Smooth muscle cell (in vitro differentiated cells): ENCODE data around the gene CCDC97. TPM values are rescaled to one million over a fixed set of nuclear protein-coding genes. Genes with fewer than 3 reads are reported as not detected.
"Not testable (repeated sequence)": the region's sequence is repeated elsewhere in the genome, so short reads cannot be mapped to it uniquely, and the experiment has no call there.

Source experiments
- DNase-seq: peaks from one replicate; lab custom pipeline; 2025; ENCODE audit not compliant: unreplicated experiment; lab: John Stamatoyannopoulos, UW
- H2AFZ ChIP-seq: fragments of 200-600 bp; sonication (generic); 2 replicates; pipeline ENCODE4 v1.6.0; 2016; ENCODE audit warnings: antibody characterized with exemption, low read depth, mild to moderate bottlenecking
- H3F3A ChIP-seq: fragments of 200-600 bp; sonication (generic); 2 replicates; pipeline ENCODE4 v1.6.0; 2017; ENCODE audit warnings: antibody characterized with exemption, low read depth
- H3K27ac ChIP-seq: fragments of 200-600 bp; sonication (generic); 2 replicates; pipeline ENCODE4 v1.5.1; 2016; ENCODE audit warnings: low read depth, mild to moderate bottlenecking
- H3K27me3 ChIP-seq: fragments of 200-600 bp; sonication (generic); 2 replicates; pipeline ENCODE4 v1.6.1; 2016; ENCODE audit warnings: low read depth, mild to moderate bottlenecking
- H3K36me3 ChIP-seq: fragments of 200-600 bp; sonication (generic); 2 replicates; pipeline ENCODE4 v1.5.1; 2016; ENCODE audit warnings: low read depth
- H3K4me1 ChIP-seq: fragments of 200-600 bp; sonication (generic); 2 replicates; pipeline ENCODE4 v1.5.1; 2016; ENCODE audit warnings: low read depth
- H3K4me2 ChIP-seq: fragments of 200-600 bp; sonication (generic); 2 replicates; pipeline ENCODE4 v1.6.0; 2016; ENCODE audit warnings: mild to moderate bottlenecking
- H3K4me3 ChIP-seq: fragments of 200-600 bp; sonication (generic); 2 replicates; pipeline ENCODE4 v1.5.1; 2016; ENCODE audit warnings: mild to moderate bottlenecking
- H3K79me2 ChIP-seq: fragments of 200-600 bp; sonication (generic); 2 replicates; pipeline ENCODE4 v1.6.0; 2016; ENCODE audit warnings: low read depth, mild to moderate bottlenecking
- H3K9ac ChIP-seq: fragments of 200-600 bp; sonication (generic); 2 replicates; pipeline ENCODE4 v1.6.0; 2016; ENCODE audit warnings: low read depth
- H3K9me3 ChIP-seq: fragments of 200-600 bp; sonication (generic); replicated peaks from 2 replicates; pipeline ENCODE4 v1.5.1; 2016; ENCODE audit warnings: low read depth
- H4K20me1 ChIP-seq: fragments of 200-600 bp; sonication (generic); 2 replicates; pipeline ENCODE4 v1.6.0; 2016; ENCODE audit warnings: low read depth
- CTCF ChIP-seq: fragments of 200-600 bp; sonication (generic); IDR thresholded peaks from 2 replicates; pipeline ENCODE4 v1.5.1; 2017; ENCODE audit warnings: borderline replicate concordance, mild to moderate bottlenecking, antibody characterized with exemption; ENCODE audit not compliant: insufficient read depth, poor library complexity, severe bottlenecking
- WGBS: methylation state at CpG from one replicate; pipeline ENCODE4 v1.1.7; 2016; ENCODE audit warnings: low lambda C conversion rate; 5-methylcytosine and 5-hydroxymethylcytosine counted together
- polyA plus RNA-seq: library from polyadenylated mRNA; unstranded; fragments of >200 nt; fragmentation: Nextera tagmentation; extraction: Ambion mirVana; gene quantifications from 2 replicates; pipeline ENCODE4 v1.2.1, GENCODE V29; 2016
- total RNA-seq: library from RNA; depleted of rRNA; stranded (reverse); fragments of >200 nt; gene quantifications from 2 replicates; pipeline ENCODE4 v1.2.3, GENCODE V29; 2014

The CCDC97 gene
- total and polyA plus RNA-seq, 2 experiments from 2014 or later: 7.5 to 18.2 TPM

GRCh38 chr19:41369769-41370168, 59.8 kb downstream of the CCDC97 start:
- no peaks in the 10 kb centered on the region for H3K9me3 ChIP-seq
- H4K20me1 ChIP-seq: no peaks in the 10 kb centered on the region
- TF ChIP-seq CTCF: no peak
- H3K9ac ChIP-seq: no peak overlapping the region
- H3K79me2 ChIP-seq: peaks cover 52% of the 10 kb centered on the region
- DNase-seq: no peak
- no peak overlapping the region for H2AFZ ChIP-seq
- no peak overlapping the region for H3K4me2 ChIP-seq
- H3K27ac ChIP-seq: no peak overlapping the region
- no peaks in the 10 kb centered on the region for H3K36me3 ChIP-seq
- peaks cover 2% of the 10 kb centered on the region for H3K4me1 ChIP-seq
- H3F3A ChIP-seq: peaks cover 3% of the 10 kb centered on the region
- H3K27me3 ChIP-seq: no peaks in the 10 kb centered on the region
- 100% methylated on average over 2 of the region's 2 CpGs for WGBS
- H3K4me3 ChIP-seq: no peak overlapping the region

- not testable (repeated sequence) for H2AFZ ChIP-seq, H3K27me3 ChIP-seq, H3K4me1 ChIP-seq, H3K4me3 ChIP-seq, DNase-seq, H3K36me3 ChIP-seq, H3K27ac ChIP-seq, H3K9me3 ChIP-seq, H3K4me2 ChIP-seq, H3K9ac ChIP-seq, H4K20me1 ChIP-seq, H3F3A ChIP-seq
- H3K79me2 ChIP-seq: peaks cover 40% of the 10 kb centered on the region
- WGBS: 98% methylated on average over 5 of the region's 5 CpGs
Observed at GRCh38 chr19:41371119-41371518, 61.1 kb downstream of the CCDC97 start.

GRCh38 chr19:41371541-41371940, 61.6 kb downstream of the CCDC97 start:
- Histone ChIP-seq H3K79me2 (peaks cover 36% of the 10 kb centered on the region), H3K36me3 (no peaks in the 10 kb centered on the region), H3K4me3 (no peak overlapping the region), H3K27me3 (no peaks in the 10 kb centered on the region), H3K27ac (no peak overlapping the region), H3K9ac (no peak overlapping the region), H3K4me2 (no peak overlapping the region), H3F3A (peaks cover 3% of the 10 kb centered on the region), H2AFZ (no peak overlapping the region), H4K20me1 (no peaks in the 10 kb centered on the region), H3K4me1 (no peaks in the 10 kb centered on the region), H3K9me3 (no peaks in the 10 kb centered on the region)
- 96% methylated on average over 8 of the region's 8 CpGs for WGBS
- DNase-seq: no peak
- no peak for TF ChIP-seq CTCF

GRCh38 chr19:41372501-41372900, 62.5 kb downstream of the CCDC97 start:
- Histone ChIP-seq H3K9ac (no peak overlapping the region), H3F3A (peaks cover 3% of the 10 kb centered on the region), H3K79me2 (peaks cover 32% of the 10 kb centered on the region), H2AFZ (no peak overlapping the region), H3K4me1 (no peaks in the 10 kb centered on the region), H3K4me3 (no peak overlapping the region), H3K27me3 (no peaks in the 10 kb centered on the region), H3K36me3 (no peaks in the 10 kb centered on the region), H3K4me2 (no peak overlapping the region), H3K27ac (no peak overlapping the region), H3K9me3 (no peaks in the 10 kb centered on the region), H4K20me1 (no peaks in the 10 kb centered on the region)
- no peak for DNase-seq
- no peak for TF ChIP-seq CTCF
- 87% methylated on average over 2 of the region's 2 CpGs for WGBS
